HG03045 (cell line): ENCODE data around the gene KCTD13.
"Not testable (repeated sequence)": the region's sequence is repeated elsewhere in the genome, so short reads cannot be mapped to it uniquely, and the experiment has no call there.

Experiments used
- ATAC-seq: cut with Tn5 transposase; IDR thresholded peaks from one replicate; pipeline ENCODE4 v1.9.1; 2021; ENCODE audit warnings: mild to moderate bottlenecking, moderate library complexity; ENCODE audit not compliant: unreplicated experiment

The KCTD13 gene

GRCh38 chr16:29947897-29948296, 21.9 kb upstream of the KCTD13 start:
- ATAC-seq: no peak

DNA sequence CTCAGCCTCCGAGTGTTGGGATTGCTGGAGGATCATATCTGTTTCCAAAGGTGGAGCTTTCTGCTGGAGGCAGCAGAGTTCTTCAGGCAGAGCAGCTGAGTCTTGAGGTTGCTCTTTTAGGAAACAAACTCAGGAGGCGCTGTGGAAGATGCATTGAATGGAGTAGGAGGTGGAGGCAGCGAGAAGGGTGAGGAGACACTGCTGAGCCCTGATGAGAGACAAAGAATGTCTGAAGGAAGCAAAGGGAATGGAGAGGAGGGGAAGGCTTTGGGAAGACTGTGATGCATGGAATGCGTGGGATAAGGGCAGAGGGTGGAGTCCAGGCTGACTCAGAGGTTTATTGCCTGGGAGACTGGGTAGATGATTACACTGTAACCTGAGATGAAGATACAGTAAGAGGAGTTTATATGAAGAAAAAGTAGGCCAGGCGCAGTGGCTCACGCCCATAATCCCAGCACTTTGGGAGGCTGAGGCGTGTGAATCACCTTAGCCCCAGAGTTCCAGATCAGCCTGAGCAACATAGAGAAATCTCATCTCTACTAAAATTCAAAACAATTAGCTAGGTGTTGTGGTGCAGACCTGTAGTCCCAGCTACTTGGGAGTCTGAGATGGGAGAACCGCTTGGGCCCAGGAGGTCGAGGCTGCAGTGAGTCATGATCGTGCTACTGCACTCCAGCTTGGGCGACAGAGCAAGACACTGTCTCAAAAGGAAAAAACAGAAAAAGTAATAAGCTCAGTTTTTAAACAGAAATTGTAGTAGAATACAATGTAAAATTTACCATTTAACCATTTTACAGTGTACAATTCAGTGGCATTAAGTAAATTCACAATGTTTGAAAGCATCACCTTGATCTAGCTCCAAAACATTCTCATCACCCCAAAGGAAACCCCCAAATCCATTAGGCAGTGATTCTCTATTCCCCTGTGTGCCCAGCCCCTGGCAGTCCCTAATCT, 18.1 kb upstream of the KCTD13 start:
- ATAC-seq: no peak

DNA sequence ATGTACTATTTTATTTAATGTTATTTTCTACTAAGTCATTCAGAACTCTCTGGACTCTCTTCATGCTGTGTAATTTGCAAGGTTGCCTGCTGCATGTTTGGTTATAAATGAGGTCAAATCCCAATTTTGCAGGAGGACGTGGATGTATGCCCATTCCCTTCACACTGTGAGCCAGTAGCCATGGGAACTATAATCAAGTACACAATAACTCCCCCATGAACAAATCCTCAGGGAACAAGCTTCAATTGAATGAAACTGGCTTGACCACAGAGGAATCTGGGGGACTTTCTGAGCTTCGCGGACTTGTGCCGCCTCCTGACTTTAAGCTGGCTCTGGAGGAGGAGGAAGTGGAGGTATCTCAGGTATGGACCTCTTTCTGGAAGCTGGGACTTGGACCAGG, 14.6 kb upstream of the KCTD13 start:
- ATAC-seq: no peak

GRCh38 chr16:29931750-29932149, 5.7 kb upstream of the KCTD13 start:
- not testable (repeated sequence) for ATAC-seq

DNA sequence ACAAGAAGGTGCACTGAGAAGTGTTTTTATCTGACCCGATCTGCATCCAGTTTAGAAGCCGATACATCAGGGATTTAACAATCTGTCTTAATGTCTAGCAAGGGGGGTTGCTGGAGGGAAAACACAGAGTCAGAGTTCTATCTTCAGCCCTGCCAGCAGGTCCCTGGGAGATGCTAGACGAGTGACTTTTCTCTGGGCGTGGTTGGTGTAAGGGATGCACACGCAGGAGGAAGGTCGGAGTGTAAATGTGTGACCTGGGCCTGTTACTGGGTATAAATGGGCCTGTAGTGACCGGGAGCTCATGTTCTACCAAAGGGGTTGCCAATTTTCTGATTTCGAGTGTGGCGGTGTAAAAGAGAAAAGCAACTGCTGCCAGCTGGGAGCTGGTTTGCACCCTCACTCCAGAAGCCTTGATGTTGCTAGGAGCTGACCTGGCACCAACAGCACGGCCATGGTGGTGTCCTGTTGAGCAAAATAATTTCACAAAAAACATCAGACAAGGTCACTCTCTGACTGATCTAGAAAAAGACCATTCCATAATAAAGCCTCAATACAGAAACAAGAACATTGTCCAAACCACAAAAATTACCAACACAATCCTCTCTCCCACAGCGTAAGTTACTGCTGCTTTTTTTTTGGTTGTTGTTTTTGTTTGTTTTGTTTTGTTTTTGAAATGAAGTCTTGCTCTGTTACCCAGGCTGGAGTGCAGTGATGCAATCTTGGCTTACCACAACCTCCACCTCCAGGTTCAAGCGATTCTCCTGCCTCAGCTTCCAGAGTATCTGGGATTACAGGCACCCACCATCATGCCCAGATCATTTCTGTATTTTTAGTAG, 1.3 kb upstream of the KCTD13 start:
- ATAC-seq: no peak

DNA sequence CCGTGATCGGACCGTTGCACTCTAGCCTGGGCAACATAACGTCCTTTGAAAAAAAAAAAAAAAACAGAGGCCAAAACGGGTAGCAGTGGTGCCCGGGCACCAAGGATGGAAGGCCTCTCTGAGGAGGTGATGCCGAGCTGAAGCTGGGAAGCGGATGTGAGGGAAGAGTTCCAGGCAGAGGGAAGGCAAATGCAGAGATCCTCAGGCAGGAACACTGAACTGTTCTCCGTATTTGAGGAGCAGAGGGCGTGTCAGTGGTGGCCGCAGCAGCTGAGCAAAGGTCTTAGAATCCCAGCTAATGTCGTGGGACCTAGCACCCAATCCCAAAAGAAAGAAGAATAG, 656 bp upstream of the KCTD13 start:
- ATAC-seq: no peak

GRCh38 chr16:29925105-29925756, 795 bp downstream of the KCTD13 start:
- ATAC-seq: no peak

DNA sequence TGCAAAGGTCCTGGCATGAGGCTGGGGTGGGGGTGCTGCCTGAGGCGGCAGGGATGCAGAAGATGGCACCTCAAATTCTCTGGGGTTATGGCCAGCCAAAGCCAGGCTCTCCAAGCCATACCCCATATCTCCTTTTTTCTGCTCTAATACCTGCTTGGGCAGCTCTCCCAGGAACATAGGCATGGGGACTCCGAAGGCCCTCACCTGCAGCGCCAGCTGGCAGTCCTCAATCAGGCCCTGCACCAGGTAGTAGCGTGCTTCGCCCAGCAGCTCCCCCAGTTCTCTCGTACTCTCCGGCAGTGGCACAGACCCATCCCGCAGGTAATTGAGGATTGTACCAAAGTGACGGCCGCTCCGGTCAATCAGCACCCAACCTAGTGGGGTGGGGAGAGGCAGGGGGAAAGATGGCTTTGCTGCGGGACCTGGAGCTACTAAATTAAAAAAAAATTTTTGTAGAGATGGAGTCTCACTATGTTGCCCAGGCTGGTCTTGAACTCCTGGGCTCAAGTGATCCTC, 3.0 kb downstream of the KCTD13 start:
- ATAC-seq: no peak

DNA sequence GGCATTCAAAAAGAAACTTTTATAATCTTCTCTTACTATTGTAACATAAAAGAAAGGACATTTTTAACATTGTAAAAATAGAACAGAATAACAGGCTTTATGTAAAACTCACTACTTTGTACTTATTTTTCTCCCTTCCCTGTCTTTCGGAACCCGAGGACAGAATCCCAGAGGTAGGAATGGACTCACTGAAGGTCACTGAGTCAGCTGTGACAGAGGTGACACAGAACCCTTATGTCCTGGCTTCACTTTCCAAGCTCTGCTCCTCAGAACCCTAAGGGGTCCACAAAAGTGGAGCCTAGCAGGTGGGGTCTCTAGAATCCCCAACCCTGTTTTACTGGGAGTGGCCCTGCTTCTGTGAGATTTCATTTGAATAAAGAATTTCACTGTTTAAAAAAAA, 3.7 kb downstream of the KCTD13 start:
- ATAC-seq: no peak

- ATAC-seq: no peak
Observed at GRCh38 chr16:29921034-29921385, 5.0 kb downstream of the KCTD13 start.

GRCh38 chr16:29920288-29921033, 5.6 kb downstream of the KCTD13 start:
- no peak for ATAC-seq

DNA sequence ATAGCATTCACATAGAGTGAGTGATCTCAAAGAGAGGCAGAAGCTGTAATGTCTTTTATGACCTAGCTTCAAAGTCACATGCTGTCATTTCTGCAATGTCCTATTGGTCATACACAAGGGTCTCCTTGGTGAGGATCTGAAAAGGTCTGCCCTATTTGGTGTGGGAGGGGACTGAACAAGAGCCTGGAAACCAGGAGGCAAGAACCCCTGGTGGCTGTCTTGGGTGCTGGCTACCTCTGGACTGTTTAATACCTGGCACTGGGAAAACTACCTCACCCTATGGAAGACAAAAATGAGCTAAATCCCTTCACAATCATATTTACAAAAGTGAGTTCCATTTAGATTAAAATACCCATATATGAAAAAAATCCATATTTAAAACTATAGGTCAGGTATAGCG, 9.0 kb downstream of the KCTD13 start:
- ATAC-seq: no peak

DNA sequence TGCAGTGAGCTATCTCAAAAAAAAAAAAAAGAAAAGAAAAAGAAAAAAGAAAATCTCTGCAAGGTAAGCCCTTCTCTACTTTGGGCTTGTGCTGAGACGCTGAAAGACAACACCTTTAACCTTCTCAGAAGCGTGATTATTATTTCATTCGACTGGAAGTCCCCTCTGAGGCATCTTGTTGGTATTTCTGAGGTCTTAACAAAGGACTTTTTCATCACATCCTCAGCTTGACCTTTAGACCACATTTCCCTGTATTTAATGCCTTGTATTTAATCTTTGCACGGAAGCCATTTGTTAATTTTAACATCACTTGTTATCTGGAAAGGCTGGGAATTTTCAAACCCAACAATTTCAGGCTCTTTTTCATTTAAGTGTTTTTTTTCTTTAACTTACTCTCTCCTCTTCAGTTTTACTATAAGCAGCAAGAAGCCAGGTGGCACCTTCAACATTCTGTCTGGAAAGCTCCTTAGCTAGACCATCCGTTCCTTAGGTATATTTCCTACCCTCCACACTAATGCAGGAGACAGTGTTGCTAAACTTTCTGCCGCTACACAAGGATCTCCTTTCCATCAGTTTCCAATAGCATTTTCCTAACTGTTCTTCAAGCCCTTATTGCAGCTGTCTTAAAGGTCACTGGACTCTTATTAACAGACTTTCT, 10.3 kb downstream of the KCTD13 start:
- ATAC-seq: no peak

- no peak for ATAC-seq
Observed at GRCh38 chr16:29913514-29913913, 12.5 kb downstream of the KCTD13 start.

- ATAC-seq: no peak
Observed at GRCh38 chr16:29912087-29912486, 13.9 kb downstream of the KCTD13 start.

GRCh38 chr16:29911676-29912010, 14.4 kb downstream of the KCTD13 start:
- no peak for ATAC-seq

DNA sequence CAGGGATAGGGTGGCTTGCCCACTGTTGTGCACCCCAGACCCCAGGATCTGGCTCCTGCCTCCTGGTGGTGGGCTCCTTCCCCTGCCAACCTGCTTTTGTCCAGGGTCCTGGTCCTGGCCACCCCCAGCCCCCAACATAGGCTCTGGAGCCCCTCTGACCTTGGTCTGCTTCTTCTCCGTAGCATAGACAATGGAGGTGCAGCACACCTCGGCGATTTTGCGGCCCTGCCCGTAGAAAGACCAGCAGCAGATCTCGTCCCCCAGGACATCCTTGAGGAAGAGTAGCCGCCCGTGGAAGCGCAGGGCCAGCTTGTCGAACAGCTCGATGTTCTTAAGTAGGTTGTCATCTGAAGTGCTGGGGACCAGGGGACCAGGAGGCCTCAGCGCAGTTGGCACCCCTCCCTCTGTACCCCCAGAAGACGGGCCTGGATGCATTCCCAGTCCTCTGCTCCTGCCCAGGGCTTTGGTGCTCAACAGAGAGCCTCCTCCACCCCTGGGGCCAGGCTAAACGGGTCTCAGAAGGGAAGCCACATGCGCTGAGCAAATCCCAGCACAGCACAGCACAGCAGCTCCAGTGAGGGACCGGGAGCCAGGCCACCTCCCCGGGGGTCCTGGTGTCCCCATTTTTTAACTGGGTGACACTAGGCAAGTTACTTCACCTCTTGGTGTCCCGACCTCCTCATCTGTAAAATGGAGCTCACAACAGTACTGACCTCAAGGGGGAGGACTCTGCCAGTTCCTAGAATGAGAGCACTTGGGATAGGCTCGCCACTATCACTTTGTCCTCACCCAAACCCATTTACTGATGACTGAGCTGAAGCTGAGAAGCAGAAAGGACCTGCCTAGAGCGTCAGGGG, 15.0 kb downstream of the KCTD13 start:
- no peak for ATAC-seq

GRCh38 chr16:29909851-29910250, 16.2 kb downstream of the KCTD13 start:
- not testable (repeated sequence) for ATAC-seq

DNA sequence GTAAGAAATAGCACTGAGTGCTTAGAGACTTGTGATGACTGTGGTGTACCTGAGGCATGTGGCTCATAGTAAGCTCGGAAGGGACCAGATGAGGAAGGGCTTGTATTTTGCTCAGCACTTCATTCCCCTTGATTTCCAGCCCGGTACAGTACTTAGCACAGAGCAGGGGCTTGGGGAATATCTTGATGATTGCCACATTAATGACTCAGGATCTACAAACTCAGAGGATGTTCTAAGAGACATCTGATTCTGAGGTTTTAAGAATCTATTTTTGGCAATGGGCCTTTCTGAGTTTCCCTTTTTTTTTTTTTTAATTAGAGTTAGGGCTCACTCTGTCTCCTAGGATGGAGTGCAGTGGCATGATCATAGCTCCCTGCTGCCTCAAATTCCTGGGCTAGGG, 16.6 kb downstream of the KCTD13 start:
- ATAC-seq: no peak
